DND-41 (cell line): ENCODE results near the gene XXYLT1.

Experiments used
- ATAC-seq: fragments of 200-7000 bp; cut with Tn5 transposase; 3 replicates; pipeline ENCODE4 v1.9.1; 2021; ENCODE audit warnings: low read depth; ENCODE audit not compliant: insufficient read depth
- DNase-seq: peaks from one replicate; pipeline ENCODE4 v3.0.0-alpha.2; 2020
- H2AFZ ChIP-seq: 2 replicates; pipeline ENCODE4 v1.6.0; 2012; ENCODE audit warnings: low read depth, low read length
- H3K27ac ChIP-seq: 2 replicates; pipeline ENCODE4 v1.5.1; 2012; ENCODE audit warnings: low read length, inconsistent platforms
- H3K27me3 ChIP-seq: fragments of 200-600 bp; sonication (generic); 2 replicates; pipeline ENCODE4 v1.6.0; 2012; ENCODE audit warnings: low read length, mild to moderate bottlenecking, inconsistent platforms; ENCODE audit not compliant: insufficient read depth, poor library complexity
- H3K36me3 ChIP-seq: 2 replicates; pipeline ENCODE4 v1.5.1; 2012; ENCODE audit warnings: low read length, inconsistent platforms; ENCODE audit not compliant: insufficient read depth
- H3K4me1 ChIP-seq: 2 replicates; pipeline ENCODE4 v1.5.1; 2012; ENCODE audit warnings: mild to moderate bottlenecking, low read length; ENCODE audit not compliant: insufficient read depth
- H3K4me2 ChIP-seq: 2 replicates; pipeline ENCODE4 v1.6.0; 2012; ENCODE audit warnings: mild to moderate bottlenecking, moderate library complexity, low read length, inconsistent platforms; ENCODE audit not compliant: insufficient read depth
- H3K4me3 ChIP-seq, 2 experiments: fragments of 200-600 bp in 1 of 2; shearing (Covaris generic) in 1 of 2; 2 replicates each; pipeline ENCODE4 v1.5.1; 2012 to 2016; ENCODE audit warnings: inconsistent platforms in 2 of 2, low read length in 2 of 2, mild to moderate bottlenecking in 2 of 2, low read depth in 1 of 2, moderate library complexity in 1 of 2
- H3K79me2 ChIP-seq: 2 replicates; pipeline ENCODE4 v1.6.0; 2012; ENCODE audit warnings: low read length, inconsistent platforms; ENCODE audit not compliant: insufficient read depth
- H3K9ac ChIP-seq: 2 replicates; pipeline ENCODE4 v1.6.0; 2012; ENCODE audit warnings: low read depth, mild to moderate bottlenecking, inconsistent platforms, low read length, moderate library complexity
- H3K9me3 ChIP-seq: 2 replicates; pipeline ENCODE4 v1.5.1; 2012; ENCODE audit warnings: low read length, moderate library complexity, mild to moderate bottlenecking, inconsistent platforms; ENCODE audit not compliant: insufficient read depth, severe bottlenecking
- H4K20me1 ChIP-seq: 2 replicates; pipeline ENCODE4 v1.6.0; 2012; ENCODE audit warnings: low read length; ENCODE audit not compliant: insufficient read depth
- CTCF ChIP-seq: IDR thresholded peaks from 2 replicates; pipeline ENCODE4 v1.5.1; 2012; ENCODE audit warnings: borderline replicate concordance, low read length, moderate library complexity, mild to moderate bottlenecking; ENCODE audit not compliant: poor library complexity, severe bottlenecking; ENCODE audit errors: extremely low read depth
- EZH2 ChIP-seq: IDR thresholded peaks from 3 replicates; pipeline ENCODE4 v1.6.1; 2012; ENCODE audit warnings: borderline replicate concordance, low read depth, mild to moderate bottlenecking, moderate library complexity, low read length, inconsistent platforms; ENCODE audit not compliant: severe bottlenecking

XXYLT1 gene

GRCh38 chr3:195177422-195178123 lies 93.4 kb downstream of the XXYLT1 start:
- H3K4me3 ChIP-seq, result no peak overlapping the region
- no peak overlapping the region for H3K9ac ChIP-seq
- ATAC-seq (no peak), DNase-seq (no peak)
- no peak overlapping the region for H3K27ac ChIP-seq
- H4K20me1 ChIP-seq, result peaks cover 31% of the 10 kb centered on the region
- H3K36me3 ChIP-seq, result peaks cover 7% of the 10 kb centered on the region; the same call in 1 of the 2 replicates
- no peak overlapping the region for H3K4me2 ChIP-seq
- no peak for TF ChIP-seq CTCF
- no peak for TF ChIP-seq EZH2
- H3K4me1 ChIP-seq, result no peaks in the 10 kb centered on the region
- no peak overlapping the region for H2AFZ ChIP-seq
- no peaks in the 10 kb centered on the region for H3K27me3 ChIP-seq
- no peaks in the 10 kb centered on the region for H3K9me3 ChIP-seq
- no peaks in the 10 kb centered on the region for H3K79me2 ChIP-seq

DNA sequence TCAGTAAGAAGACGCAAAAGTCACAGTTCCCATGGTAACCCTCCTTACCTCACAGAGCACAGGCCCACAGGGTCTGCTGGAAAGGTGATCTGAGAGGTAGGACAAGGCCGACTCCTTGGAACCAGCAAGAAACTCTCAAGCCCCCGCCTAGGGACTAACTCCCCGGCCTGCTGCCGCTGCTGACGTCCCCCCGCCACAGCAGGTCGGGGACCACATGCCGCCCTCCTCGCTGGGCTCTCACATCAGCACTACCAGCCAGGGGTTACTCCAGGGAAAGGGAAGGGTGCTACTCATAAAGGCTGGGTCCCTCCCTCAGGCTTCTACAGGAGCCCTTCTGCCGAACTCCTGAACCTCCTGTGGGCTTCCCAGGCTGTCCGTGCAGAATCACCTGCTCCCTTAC lies 94.2 kb downstream of the XXYLT1 start:
- no peak for DNase-seq
- no peak overlapping the region for H3K9ac ChIP-seq
- no peak for ATAC-seq

DNA sequence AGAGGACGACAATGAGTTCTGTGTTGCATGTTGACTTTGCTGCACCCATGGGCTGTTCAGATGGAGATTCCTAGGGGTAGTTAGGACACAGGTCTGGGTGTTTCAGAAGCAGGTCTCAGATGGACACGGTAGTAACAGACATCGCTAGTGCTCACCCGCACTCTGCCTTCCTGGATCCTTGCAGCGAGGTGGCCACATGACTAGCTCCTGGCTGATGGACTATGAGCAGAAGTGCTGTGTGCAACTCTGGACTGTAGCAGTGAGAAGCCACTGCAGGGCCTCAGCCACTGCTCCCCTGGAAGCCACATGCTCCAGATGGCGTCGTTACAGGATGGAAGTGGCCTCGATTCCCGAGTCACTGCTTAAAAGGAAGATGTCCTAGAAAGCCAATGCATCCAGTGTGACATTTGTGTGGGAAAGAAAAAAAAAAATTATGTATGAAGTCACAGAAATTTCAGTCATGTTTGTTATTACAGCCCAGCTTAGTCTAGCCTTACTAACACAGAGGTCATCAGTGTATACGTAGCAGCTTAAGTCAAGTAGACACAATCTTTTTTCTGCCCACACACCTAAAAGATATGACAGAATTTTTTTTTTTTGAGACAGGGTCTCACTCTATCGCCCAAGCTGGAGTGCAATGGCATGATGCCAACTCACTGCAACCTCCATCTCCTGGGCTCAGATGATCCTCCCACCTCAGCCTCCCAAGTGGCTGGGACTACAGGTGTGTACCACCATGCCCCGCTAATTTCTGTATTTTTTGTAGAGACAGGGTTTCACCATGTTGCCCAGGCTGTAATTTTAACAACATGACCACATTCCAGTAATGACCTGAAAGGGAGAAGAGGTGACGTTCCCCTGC lies 95.3 kb downstream of the XXYLT1 start:
- Histone ChIP-seq H3K4me3 (no peak overlapping the region), H3K9ac (no peak overlapping the region), H3K36me3 (peaks cover 7% of the 10 kb centered on the region; the same call in 1 of the 2 replicates), H2AFZ (no peak overlapping the region), H3K4me2 (no peak overlapping the region), H3K79me2 (no peaks in the 10 kb centered on the region), H4K20me1 (peaks cover 34% of the 10 kb centered on the region), H3K27me3 (no peaks in the 10 kb centered on the region), H3K9me3 (no peaks in the 10 kb centered on the region), H3K27ac (no peak overlapping the region), H3K4me1 (no peaks in the 10 kb centered on the region)
- ATAC-seq (no peak), DNase-seq (no peak)
- TF ChIP-seq EZH2 (no peak), CTCF (no peak)

More for the DNA sequence above, 94.2 kb downstream of the XXYLT1 start:
- Histone ChIP-seq H3K27me3 (no peaks in the 10 kb centered on the region), H3K4me1 (no peaks in the 10 kb centered on the region), H2AFZ (no peak overlapping the region), H3K27ac (no peak overlapping the region), H3K9me3 (no peaks in the 10 kb centered on the region), H3K36me3 (peaks cover 7% of the 10 kb centered on the region; the same call in 1 of the 2 replicates), H3K79me2 (no peaks in the 10 kb centered on the region), H4K20me1 (peaks cover 37% of the 10 kb centered on the region), H3K4me2 (no peak overlapping the region), H3K4me3 (no peak overlapping the region)
- TF ChIP-seq EZH2 (no peak), CTCF (no peak)
